Erythroblast (primary cell): Measurements from ENCODE around the gene GPR37L1.

Experiments used
- GATA1 ChIP-seq: IDR thresholded peaks from 2 replicates; pipeline ENCODE4 v1.6.1; 2011; ENCODE audit warnings: low read depth, mild to moderate bottlenecking, control low read depth, low read length, moderate library complexity
- POLR2A ChIP-seq: IDR thresholded peaks from 2 replicates; pipeline ENCODE4 v1.6.1; 2011; ENCODE audit warnings: mild to moderate bottlenecking, low read length

- no peak for TF ChIP-seq POLR2A
- TF ChIP-seq GATA1: no peak
Measured at GRCh38 chr1:202075389-202075788, 47.3 kb upstream of the GPR37L1 start.
